ENCODE data around the gene DCP2.

DNA sequence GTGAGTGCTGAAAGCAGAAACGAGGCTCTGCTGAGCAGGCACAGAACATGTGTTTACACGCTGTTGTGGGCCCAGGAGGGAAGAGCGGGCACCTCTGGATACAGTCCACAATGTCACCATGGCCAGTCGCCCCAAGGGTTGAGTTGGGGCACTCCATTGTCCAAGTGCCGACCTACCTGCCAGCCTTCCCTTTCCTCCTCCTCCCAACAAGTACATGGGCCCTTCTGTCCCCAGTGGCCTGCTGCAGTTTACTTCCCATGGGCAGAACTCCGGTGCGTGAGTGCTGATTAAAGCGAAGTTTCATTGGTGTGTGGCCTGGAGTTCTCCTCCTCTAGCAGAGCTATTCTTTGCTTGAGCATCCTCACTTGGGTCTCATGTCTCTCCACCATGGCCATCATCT, 50.4 kb downstream of the DCP2 start:
- TF ChIP-seq, protein P1, sequence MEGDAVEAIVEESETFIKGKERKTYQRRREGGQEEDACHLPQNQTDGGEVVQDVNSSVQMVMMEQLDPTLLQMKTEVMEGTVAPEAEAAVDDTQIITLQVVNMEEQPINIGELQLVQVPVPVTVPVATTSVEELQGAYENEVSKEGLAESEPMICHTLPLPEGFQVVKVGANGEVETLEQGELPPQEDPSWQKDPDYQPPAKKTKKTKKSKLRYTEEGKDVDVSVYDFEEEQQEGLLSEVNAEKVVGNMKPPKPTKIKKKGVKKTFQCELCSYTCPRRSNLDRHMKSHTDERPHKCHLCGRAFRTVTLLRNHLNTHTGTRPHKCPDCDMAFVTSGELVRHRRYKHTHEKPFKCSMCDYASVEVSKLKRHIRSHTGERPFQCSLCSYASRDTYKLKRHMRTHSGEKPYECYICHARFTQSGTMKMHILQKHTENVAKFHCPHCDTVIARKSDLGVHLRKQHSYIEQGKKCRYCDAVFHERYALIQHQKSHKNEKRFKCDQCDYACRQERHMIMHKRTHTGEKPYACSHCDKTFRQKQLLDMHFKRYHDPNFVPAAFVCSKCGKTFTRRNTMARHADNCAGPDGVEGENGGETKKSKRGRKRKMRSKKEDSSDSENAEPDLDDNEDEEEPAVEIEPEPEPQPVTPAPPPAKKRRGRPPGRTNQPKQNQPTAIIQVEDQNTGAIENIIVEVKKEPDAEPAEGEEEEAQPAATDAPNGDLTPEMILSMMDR (IDR thresholded peaks at IDR 0.05) = no peak
- TF ChIP-seq POLR2A (IDR thresholded peaks at IDR 0.05) = no peak
